ENCODE measurements around the gene CGNL1. TPM values are rescaled to one million over a fixed set of nuclear protein-coding genes. Genes with fewer than 3 reads are reported as not detected.

The CGNL1 gene
- total RNA-seq, 1 experiment from 2014 or later: 0.31 TPM

- Histone ChIP-seq H3K36me3 (ENCODE audit: low read depth) (no peaks in the 10 kb centered on the region), H3K9me2 (ENCODE audit: insufficient read depth) (no peaks in the 10 kb centered on the region), H4K20me1 (ENCODE audit: insufficient read depth) (no peaks in the 10 kb centered on the region), H3K79me2 (ENCODE audit: low read depth) (no peaks in the 10 kb centered on the region), H3K27me3 (ENCODE audit: insufficient read depth, low read depth) (no peaks in the 10 kb centered on the region), H3K4me2 (no peak overlapping the region), H3K4me3 (no peak overlapping the region), H2AFZ (no peak overlapping the region), H3K9me3 (ENCODE audit: insufficient read depth, low read depth) (no peaks in the 10 kb centered on the region), H3K27ac (no peak overlapping the region), H3F3A (ENCODE audit: insufficient read depth, low read depth) (no peaks in the 10 kb centered on the region), H3K4me1 (replicated peaks; ENCODE audit: insufficient read depth) (peaks cover 5% of the 10 kb centered on the region; the same call in 1 of the 2 replicates)
- BruUV-seq (replicated peaks): no TSS peak
- DNase-seq: no peak
- ChIA-PET CTCF (no interaction called here), POLR2A (ENCODE audit: unreplicated experiment) (no interaction called here)
- TF ChIP-seq CTCF (conservative IDR thresholded peaks at IDR 0.05) (no peak), EZH2 (IDR thresholded peaks at IDR 0.05; ENCODE audit: low read depth) (no peak)
- intact Hi-C loops (cut with micrococcal nuclease; ENCODE audit: unreplicated experiment): no loop called here
Observed at GRCh38 chr15:57496594-57496945, 120.3 kb downstream of the CGNL1 start.

- H3K27ac ChIP-seq: no peak overlapping the region
- no peaks in the 10 kb centered on the region for H3K36me3 ChIP-seq (ENCODE audit: low read depth)
- H3F3A ChIP-seq (ENCODE audit: insufficient read depth, low read depth): no peaks in the 10 kb centered on the region
- H4K20me1 ChIP-seq (ENCODE audit: insufficient read depth): no peaks in the 10 kb centered on the region
- TF ChIP-seq CTCF (conservative IDR thresholded peaks at IDR 0.05) (no peak), EZH2 (IDR thresholded peaks at IDR 0.05; ENCODE audit: low read depth) (no peak)
- peaks cover 5% of the 10 kb centered on the region; the same call in 1 of the 2 replicates for H3K4me1 ChIP-seq (replicated peaks; ENCODE audit: insufficient read depth)
- no peaks in the 10 kb centered on the region for H3K9me2 ChIP-seq (ENCODE audit: insufficient read depth)
- H3K4me2 ChIP-seq: no peak overlapping the region
- H3K9me3 ChIP-seq (ENCODE audit: insufficient read depth, low read depth): no peaks in the 10 kb centered on the region
- no peaks in the 10 kb centered on the region for H3K79me2 ChIP-seq (ENCODE audit: low read depth)
- H3K27me3 ChIP-seq (ENCODE audit: insufficient read depth, low read depth): no peaks in the 10 kb centered on the region
- POLR2A ChIA-PET (ENCODE audit: unreplicated experiment): no interaction called here
- intact Hi-C loops (cut with micrococcal nuclease; ENCODE audit: unreplicated experiment): no loop called here
- CTCF ChIA-PET: no interaction called here
- H3K4me3 ChIP-seq: no peak overlapping the region
- no TSS peak for BruUV-seq (replicated peaks)
- H2AFZ ChIP-seq: no peak overlapping the region
- peak in 1 of 2 experiments; percentile 11 for DNase-seq
Observed at GRCh38 chr15:57496946-57497869, 120.9 kb downstream of the CGNL1 start.

- Histone ChIP-seq H3K79me2 (ENCODE audit: low read depth) (no peaks in the 10 kb centered on the region), H3K27me3 (ENCODE audit: insufficient read depth, low read depth) (no peaks in the 10 kb centered on the region), H3K4me3 (no peak overlapping the region), H2AFZ (no peak overlapping the region), H3K9me3 (ENCODE audit: insufficient read depth, low read depth) (no peaks in the 10 kb centered on the region), H4K20me1 (ENCODE audit: insufficient read depth) (no peaks in the 10 kb centered on the region), H3F3A (ENCODE audit: insufficient read depth, low read depth) (peaks cover 13% of the 10 kb centered on the region; the same call in 1 of the 2 replicates), H3K9me2 (ENCODE audit: insufficient read depth) (no peaks in the 10 kb centered on the region), H3K36me3 (ENCODE audit: low read depth) (no peaks in the 10 kb centered on the region), H3K4me2 (no peak overlapping the region), H3K4me1 (replicated peaks; ENCODE audit: insufficient read depth) (peaks cover 29% of the 10 kb centered on the region), H3K27ac (no peak overlapping the region)
- BruUV-seq (replicated peaks): no TSS peak
- TF ChIP-seq CTCF (conservative IDR thresholded peaks at IDR 0.05) (no peak), EZH2 (IDR thresholded peaks at IDR 0.05; ENCODE audit: low read depth) (no peak)
- ChIA-PET CTCF (no interaction called here), POLR2A (ENCODE audit: unreplicated experiment) (no interaction called here)
- intact Hi-C loops (cut with micrococcal nuclease; ENCODE audit: unreplicated experiment): loop anchor here (10.0 kb wide), 1 partner anchor 55 kb away; no protein-coding TSS in a partner anchor
- no peak for DNase-seq
Observed at GRCh38 chr15:57500256-57500655, 124.0 kb downstream of the CGNL1 start.
